ENCODE data around the gene SCRT2. TPM values are rescaled to one million over a fixed set of nuclear protein-coding genes. Genes with fewer than 3 reads are reported as not detected.
"Not testable (repeated sequence)": the region's sequence is repeated elsewhere in the genome, so short reads cannot be mapped to it uniquely, and the experiment has no call there.

The SCRT2 gene
- total RNA-seq: not detected
- long read RNA-seq: 0 reads

DNA sequence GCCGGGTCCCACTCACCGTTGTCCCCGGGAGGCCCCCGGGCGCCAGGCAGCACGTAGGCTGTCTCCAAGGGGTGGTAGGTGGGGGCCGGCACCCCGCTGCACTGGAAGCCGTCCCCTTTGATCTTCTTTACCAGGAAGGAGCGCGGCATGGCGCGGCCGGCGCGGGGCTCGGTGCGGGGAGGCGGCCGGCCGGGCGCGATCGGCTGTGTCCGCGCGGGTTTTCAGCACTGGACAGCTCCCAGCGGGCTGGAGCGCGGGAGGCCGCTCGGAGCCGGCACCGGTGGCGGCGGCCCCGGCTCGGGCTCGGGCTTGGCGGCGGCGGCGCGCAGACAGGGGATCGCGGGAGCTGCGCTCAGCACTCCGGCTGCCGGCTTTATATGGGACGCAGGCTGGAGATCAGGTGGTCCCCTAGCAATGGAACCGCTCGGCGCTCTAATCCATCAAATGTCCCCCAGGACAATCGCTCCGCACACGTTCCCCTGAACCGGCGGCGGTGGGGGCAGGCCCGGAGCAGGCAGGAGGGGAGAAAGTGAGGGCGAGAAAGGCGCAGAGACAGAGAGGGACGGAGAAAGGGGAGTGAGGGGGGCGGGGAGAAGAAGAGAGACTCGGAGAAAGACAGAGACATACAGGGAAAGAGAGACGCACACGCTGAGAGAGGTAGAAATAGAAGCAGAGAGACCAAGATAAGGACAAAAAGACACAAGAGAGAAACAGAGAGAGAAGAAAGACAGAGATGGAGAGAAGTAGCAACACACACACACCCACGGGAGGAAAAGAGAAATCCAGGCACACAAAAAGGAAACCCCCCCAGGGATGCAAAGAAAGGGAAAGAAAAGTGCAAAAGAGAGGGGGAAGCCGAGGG, at the start of gene SCRT2:
SCRT2 (minus strand) TSS at position 350 of the 862 bp plus-strand sequence; CDS start at position 149, 201 bp downstream.
- peak; percentile 94 for DNase-seq (ENCODE audit: low spot score)

DNA sequence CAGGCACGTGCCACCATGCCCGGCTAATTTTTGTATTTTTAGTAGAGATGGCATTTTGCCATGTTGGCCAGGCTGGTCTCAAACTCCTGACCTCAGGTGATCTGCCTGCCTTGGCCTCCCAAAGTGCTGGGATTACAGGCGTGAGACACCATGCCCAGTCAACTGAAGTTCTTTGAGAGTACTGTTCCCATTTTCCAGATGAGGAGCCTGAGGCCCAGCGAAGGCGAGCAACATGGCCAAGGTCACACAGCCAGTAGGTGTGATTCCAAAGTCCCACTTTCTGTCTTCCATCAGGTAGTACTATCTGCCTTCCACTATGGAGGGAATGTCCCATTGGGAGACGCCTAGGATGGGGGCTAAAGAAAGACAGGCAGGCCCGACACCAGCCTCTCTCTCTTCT, 49.2 kb upstream of the SCRT2 start:
- not testable (repeated sequence) for DNase-seq (ENCODE audit: low spot score)

DNA sequence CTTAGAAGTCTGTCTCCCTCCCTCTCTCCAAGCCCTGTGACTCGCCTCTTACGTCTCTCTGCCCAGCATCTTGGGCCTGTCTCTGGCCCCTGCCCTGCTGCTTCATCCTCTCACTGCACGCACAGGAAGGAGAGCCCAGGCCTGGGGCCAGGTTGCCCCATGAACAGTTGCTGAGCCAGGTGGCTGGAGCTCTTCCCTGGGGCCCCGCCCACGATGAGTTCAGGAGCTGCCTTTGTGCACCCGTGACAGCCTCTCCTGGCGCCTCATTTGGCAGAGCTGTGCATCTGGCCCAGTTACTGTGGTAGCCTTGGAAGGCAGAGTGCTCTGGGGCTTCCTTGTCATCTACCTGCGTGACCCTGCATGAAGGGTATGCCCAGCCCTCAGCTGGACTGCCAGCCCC, 48.2 kb upstream of the SCRT2 start:
- no peak for DNase-seq (ENCODE audit: low spot score)

DNA sequence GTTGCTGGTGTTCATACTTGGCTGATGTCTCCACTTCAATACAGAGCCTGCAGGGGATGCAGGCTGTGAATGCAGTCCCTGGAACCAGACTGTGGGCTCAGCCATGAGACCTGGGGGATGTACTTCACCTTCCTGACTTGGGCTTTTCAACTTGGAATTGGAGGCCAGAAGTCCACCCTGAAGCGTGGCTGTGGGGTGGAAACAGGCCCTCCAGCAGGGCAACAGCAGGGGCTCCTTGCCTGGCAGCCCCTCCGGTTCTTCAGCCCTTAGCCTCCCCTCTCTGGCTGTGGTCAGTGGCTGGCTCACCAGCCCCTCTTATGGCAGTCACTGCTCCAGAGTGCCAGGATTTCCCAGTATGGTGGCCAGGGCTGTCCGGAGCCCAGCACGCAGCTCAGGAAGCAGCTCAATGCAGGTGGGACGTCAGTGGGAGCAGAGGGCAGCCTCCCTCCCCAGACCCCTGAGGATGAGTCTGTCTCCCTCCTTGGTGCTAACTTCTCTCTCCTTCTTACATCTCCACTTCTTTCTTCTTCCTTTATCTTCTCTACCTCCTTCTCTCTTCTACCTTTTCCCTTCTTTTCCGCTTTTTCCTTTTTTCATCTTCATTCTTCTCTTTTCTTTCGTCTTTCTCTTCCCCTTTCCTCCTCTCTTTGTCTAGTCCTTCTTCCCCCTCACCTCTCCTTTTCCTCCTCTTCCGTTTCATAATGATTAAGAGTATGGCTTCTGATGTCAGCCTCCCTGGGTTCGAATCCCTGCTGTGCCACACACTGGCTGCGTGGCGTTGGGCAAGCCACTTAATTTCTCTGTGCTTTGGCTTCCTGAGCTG, 47.4 kb upstream of the SCRT2 start:
- no peak for DNase-seq (ENCODE audit: low spot score)

DNA sequence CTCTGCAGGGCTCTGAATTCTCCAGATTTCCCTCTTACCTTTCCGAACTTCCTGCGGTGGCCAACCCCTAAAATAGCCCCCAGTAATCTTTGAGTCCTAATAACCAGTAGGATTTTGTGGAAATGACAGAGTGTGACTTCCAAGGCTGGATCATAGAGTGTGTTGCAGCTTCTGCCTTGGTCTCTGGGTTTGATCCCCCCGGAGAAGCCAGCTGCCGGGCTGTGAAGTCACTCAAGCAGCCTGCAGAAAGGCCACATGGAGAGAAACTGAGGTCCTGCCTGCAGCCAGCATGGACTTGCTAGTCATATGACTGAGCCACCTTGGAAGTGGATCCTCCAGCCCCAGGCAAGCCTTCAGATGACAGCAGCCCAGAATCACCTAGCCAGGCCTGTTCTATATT, 46.3 kb upstream of the SCRT2 start:
- no peak for DNase-seq (ENCODE audit: low spot score)

DNA sequence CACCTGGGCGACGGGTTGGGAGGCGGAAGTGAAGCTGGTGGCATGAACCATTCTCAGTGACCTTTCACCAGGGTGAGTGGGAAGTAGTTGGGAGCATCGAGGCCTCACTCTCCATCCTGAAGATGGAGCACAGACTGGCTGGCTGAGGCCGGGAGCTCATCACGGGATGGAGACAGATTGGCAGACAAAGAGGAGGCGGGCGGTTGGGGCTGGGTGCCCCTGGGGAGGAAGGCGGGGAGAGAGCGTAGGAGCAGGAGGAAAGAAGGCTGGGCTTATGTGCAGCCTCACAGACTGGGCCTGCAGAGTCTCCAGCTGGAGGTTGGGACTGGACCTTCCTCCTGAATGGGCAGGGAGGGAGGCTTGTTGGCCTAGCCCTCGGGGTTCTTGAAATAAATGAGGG, 44.2 kb upstream of the SCRT2 start:
- no peak for DNase-seq (ENCODE audit: low spot score)

DNA sequence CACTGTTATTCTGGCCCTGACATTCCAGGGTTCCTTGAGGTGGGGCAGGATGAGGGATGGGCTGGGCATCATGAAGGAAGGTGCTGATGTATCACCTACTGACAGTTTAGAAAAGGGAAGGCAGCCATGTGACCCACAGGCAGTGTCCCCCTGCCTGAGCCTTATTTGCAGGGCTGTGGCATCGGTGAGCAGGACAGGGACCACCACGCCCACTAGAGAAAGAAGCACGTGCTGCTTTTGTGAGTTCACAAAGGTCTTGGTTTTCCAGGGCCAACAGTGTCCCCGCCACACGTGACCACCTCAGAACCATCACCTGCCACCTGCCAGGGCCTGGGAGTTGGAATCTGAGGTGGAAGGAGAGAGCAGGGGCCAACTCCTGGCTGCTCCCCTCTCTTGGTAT, 43.5 kb upstream of the SCRT2 start:
- no peak for DNase-seq (ENCODE audit: low spot score)

DNA sequence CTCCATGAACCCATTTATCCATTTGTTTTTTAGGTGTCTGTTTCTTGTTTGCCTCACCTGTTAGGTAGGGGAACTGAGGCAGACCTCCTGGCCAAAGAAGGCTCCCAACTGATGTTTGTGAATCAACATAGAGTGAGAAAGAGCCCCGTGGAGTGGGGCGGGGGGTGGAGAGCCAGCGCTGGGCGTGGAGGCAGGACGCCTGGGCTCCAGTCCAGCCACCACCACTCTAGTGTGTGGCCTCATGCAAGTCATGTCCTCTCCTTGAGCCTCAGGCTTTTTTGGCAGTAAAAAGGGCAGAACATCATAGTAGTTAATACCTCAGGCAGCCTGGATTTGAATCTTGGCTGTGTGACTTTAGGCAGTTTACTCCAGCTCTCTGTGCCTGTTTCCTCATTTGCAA, 42.2 kb upstream of the SCRT2 start:
- no peak for DNase-seq (ENCODE audit: low spot score)

DNA sequence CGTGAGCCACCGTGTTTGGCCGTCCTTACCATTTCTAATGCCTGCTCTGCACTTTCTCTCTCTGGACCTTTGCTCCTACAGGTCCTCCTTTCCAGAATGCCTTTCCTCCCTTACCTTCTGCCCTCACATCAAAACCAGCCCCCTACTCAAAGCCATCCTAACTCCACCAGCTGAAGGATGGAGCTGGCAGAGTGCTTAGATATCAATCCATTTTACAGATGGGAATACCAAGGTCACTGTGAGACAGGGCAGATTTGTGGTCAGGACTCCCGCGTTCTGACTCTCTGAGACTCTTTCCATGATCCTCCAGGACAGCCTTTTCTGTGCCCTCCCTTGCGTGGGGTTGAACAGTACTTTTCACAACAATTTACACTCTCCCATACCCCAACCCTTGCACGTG, 41.7 kb upstream of the SCRT2 start:
- DNase-seq (ENCODE audit: low spot score): no peak

DNA sequence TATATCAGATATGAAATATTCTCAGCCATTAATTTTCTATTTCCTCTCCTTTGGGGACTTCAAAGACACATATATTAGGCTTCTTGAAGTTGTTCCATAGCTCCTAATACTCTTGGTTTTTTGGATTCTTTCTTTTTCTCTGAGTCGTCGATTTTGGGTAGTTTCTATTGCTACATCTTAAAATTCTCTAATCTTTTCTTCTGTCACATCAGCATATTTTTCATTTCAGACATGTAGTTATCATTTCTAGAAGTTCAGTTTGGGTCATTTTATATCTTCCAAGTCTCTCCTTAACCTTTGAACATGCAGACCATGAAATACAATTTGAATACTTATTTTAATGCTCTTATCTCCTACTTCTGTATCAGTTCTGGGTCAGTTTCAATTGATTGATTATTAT, 38.9 kb upstream of the SCRT2 start:
- DNase-seq (ENCODE audit: low spot score): no peak

DNA sequence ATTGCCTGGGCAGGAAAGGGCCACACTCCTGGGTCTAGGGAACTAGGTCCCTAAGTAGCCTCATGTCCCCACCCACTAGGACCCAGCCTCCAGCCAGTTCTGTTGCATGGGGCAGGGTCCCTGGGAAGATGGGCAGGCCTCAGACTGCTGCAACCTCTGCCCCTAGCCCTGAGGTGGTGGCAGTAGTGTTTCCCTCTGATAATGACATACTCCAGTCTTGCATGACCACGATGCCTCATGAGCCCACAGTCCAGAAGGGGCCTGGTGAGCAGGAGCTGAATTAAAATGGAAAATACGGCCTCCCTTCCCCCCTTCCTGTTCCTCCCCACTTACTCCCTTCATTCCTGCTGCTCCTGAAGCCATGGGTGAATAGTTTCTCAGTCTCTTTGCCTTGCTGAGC, 36.0 kb upstream of the SCRT2 start:
- peak; percentile 18 for DNase-seq (ENCODE audit: low spot score)

DNA sequence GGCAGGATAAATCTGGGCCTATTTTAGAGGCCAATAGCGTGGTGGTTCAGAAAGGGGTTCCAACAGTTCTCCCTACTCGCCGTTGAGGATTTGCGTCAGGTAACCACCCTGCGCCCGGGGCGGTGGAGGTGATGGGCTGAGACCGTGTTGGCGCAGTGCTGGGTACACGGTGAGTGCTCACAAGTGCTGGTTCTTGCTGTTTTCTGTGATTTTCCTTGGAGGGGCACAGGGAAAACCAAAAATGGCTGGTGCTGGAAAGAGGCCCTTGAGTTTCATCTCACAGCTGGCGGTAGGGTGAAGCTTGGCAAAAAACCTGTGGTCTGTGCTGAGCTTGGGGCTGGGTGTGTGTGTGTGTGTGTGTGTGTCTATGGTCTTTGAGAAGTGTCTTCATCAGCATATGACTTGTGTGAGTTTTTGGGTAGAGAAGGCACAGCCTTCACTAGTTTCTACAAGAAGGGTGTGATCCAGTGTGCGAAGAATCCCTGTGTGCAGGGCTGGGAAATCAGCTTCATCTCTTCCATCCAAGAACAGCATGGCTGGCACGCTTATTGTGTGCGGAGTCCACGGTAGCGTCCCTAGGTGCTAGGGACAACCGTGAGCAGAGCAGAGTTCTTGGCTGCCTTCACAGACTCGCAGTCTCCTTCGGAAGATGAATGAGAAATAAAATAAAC, 35.3 kb upstream of the SCRT2 start:
- peak; percentile 88 for DNase-seq (ENCODE audit: low spot score)

DNA sequence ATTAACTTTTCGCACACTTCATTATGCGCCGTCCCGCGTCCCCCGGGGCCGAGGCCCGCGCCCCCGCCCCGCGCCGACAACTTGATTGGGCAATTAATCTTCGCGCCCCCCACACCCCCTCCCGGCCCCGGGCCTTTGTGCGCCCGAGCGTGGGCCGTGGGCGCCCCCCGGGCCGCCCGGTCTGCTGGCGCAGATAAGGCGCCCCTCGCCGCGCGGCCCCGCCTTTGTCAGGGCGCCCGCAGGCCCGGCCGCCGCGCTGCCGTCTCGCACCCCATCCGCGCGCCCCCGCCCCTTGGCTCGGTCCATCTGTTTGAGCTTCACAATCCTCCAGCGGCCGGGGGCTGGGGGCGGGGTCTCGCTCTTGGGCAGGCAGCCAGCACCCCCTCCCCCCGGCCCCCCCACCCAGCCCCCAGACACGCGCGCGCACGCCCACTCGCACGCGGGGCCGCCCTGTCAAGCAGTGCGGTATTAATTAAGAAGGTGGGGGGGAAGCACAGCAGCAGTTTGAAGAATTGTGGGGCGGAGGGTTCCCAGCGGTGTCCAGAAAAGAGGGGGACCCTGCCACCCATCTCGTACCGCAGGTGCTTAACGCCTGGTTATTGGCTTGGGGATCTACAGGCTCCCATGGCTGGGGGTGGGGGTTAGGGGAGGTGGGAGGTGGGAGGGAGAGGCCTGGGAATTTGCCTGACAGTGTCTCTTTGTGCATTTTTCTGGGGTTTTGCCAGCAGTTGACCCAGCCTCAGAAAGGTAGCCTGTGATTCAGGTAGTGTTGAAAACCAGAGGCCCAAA, 34.6 kb upstream of the SCRT2 start:
- peak; percentile 83 for DNase-seq (ENCODE audit: low spot score)

DNA sequence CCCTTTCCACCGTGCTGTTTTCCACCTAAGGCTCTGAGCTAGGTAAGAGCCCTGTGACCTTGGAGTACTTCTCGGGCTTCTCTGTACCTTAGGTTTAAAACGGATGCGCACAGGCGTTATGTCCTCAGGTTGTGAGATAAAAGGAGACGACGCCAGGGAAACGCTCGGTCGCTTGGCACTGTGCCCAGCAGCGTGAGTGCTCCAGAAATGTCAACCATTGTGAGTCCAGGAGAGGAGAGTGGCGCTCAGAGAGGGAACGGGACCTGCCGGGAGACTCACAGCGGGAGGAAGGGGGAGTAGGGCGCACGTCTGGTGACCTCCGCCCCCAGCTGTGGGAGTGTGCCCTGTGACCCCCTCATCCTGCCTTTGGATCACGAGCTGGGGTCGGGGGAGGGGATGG, 33.8 kb upstream of the SCRT2 start:
- DNase-seq (ENCODE audit: low spot score): peak; percentile 81

DNA sequence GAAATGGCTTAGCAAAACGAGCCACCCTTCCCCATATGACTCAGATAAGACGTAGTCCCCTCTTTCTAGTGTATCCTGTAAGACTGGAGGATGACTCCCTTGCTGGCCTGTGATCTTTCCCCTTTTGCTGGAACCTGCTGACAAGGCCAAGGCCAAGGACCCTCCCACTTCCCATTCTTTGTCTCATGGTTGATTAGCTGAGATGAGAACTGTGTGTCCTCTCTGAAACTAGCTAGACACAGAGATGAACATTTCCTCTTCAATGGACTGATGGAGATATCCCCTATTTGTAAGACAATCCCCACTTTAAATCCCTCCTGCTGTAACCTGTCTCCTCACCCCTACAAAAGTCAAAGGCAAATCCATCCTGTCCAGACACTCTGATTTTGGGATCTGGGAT, 33.4 kb upstream of the SCRT2 start:
- DNase-seq (ENCODE audit: low spot score): no peak

DNA sequence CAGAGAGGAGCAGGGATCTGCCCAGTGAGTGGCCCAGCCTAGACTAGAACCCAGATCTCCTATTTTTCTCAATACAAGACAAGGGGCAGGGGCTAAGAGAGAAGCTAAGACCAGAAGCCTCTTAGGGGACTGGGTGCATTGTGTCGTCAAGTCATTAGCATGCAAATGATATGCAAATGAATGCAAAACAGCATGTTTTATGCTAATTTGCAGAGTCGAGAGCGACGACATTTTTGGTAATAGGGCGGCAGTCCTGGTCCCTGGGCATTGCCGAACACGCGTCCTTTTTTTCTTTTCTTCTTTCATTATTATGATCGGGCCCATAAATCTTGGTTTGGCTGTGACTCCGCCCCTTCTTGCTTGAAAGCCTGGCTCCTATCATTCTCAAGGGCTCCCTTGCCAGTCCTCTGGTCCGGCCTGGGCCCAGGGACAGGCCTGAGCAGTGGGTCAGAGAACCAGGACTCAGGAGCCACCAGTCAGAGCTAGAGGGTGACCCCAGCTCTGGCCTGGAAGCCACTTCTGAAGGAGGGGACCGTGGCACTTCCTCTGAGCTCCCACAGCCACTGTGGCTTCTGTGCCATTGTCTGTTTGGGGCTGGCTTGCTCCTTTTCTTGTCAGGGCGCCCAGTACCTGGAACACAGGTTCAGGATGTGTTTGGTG, 32.0 kb upstream of the SCRT2 start:
- peak; percentile 41 for DNase-seq (ENCODE audit: low spot score)

DNA sequence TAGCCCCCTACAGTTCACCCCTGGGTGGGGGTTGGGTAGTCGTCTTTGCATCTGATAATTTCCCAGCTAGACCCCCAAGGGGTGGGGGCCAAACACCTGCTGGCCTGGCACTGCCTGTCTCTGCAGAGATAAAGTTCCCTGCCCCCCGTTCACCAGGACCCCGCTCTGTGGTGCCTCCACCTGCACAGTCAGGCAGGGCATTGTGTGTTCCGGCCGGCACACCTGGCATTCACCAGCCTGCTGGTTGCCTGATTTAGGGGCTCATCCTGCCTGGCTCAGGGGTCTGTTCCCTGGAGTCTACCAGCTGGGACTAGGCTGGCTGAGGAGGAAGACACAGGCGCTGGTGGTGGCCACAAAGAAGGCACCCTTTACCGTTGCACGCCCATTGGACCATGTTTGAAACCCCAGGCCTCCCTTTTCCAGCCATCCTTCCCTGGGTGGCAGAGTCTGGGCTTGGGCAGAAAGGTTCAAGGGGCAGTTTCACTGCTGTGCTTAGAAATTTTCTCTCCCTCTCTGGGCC, 30.8 kb upstream of the SCRT2 start:
- peak; percentile 60 for DNase-seq (ENCODE audit: low spot score)

DNA sequence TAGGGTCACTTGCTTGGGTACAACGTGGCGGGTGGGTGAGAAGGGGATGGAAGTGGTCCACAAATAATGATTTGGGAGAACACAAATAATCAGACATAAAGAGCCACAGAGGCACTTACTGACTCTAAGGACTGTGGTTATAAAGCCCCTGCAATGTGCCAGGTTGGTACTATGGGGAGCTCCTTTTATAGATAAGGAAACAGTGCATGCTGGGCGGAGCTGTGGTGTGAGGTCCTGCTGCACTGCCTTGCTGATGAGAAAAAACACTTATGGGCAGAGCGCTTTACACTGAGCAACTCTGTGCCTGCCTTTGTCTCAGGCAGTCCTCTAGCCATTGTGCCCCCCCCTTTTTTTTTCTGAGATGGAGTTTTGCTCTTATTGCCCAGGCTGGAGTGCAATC, 29.1 kb upstream of the SCRT2 start:
- DNase-seq (ENCODE audit: low spot score): no peak

DNA sequence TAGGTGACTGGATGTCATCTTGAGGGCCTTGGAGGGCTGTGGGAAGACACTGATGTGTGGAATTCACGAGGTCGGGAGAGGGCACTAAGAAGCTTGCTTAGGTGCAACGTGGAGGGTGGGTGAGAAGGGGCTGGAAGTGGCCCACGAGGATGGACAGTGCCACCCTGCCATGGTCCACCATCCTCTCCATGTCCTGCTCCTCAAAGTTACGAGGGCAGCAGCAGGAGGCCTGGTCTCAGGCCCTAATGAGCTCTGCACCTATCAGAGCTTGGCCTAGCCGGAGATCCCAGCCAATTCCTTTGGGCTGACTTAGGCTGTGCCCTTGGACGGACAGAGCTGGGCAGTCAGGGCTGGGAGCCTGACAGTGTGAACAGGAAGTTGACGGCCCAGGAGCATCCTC, 27.8 kb upstream of the SCRT2 start:
- DNase-seq (ENCODE audit: low spot score): peak; percentile 60

DNA sequence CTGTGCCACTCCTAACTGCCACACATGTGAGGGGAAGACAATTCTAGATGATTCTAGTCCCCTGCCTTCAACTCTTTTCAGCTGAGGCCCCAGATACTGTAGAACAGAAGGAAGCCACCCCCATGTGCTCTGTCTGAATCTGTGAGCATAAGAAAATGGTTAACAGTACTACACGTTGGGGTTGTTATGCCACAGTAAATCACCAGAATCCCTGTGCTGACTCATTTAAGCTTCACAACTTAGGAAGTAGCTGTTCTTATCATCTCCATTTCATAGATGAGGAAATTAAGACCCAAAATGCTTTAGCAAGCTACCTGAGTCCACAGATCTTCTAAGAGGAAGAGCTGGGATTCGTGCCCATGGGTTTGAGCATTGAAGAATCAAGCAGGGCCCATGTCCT, 27.4 kb upstream of the SCRT2 start:
- DNase-seq (ENCODE audit: low spot score): no peak

Measured in mesenteric fat pad (tissue), 1 donor.